GM12878 (cell line): Measurements from ENCODE around the gene UNC93B1.

Experiments used
- CHD2 ChIP-seq: IDR thresholded peaks from 2 replicates; pipeline ENCODE4 v1.6.1; 2011; ENCODE audit warnings: low read depth, low read length, improper control_type of control experiment, borderline replicate concordance
- CTCF ChIP-seq, 3 experiments: IDR thresholded peaks in 2 of 3; conservative IDR thresholded peaks in 1 of 3; 2 replicates each; pipeline ENCODE4 v1.5.1; 2011; ENCODE audit warnings: low read depth in 3 of 3, low read length in 3 of 3, mild to moderate bottlenecking in 3 of 3, control low read depth in 2 of 3, moderate library complexity in 2 of 3, inconsistent platforms in 1 of 3, mixed read lengths in 1 of 3; ENCODE audit not compliant: control insufficient read depth in 2 of 3, insufficient read depth in 1 of 3; ENCODE audit errors: extremely low read depth in 1 of 3
- EZH2 ChIP-seq: IDR thresholded peaks from 2 replicates; pipeline ENCODE4 v1.6.1; 2012; ENCODE audit warnings: low read depth, mild to moderate bottlenecking, control low read depth, inconsistent platforms, low read length, borderline replicate concordance; ENCODE audit not compliant: control insufficient read depth
- JUND ChIP-seq: IDR thresholded peaks from 2 replicates; pipeline ENCODE4 v1.6.1; 2012; ENCODE audit warnings: low read depth, mild to moderate bottlenecking, low read length, improper control_type of control experiment, moderate library complexity
- NRF1 ChIP-seq: conservative IDR thresholded peaks from 2 replicates; pipeline ENCODE4 v1.6.1; 2011; ENCODE audit warnings: mild to moderate bottlenecking, low read depth, low read length, improper control_type of control experiment
- PKNOX1 ChIP-seq: fragments of 450-650 bp; IDR thresholded peaks from 2 replicates; pipeline ENCODE4 v1.6.1; 2016; ENCODE audit warnings: mild to moderate bottlenecking
- POLR2A ChIP-seq: IDR thresholded peaks from 2 replicates; pipeline ENCODE4 v1.6.1; 2011; ENCODE audit warnings: low read depth, mild to moderate bottlenecking, low read length
- RAD21 ChIP-seq: IDR thresholded peaks from 2 replicates; pipeline ENCODE4 v1.6.1; 2011; ENCODE audit warnings: mild to moderate bottlenecking, low read depth, low read length, moderate library complexity; ENCODE audit not compliant: insufficient read depth
- SIX5 ChIP-seq: IDR thresholded peaks from 2 replicates; pipeline ENCODE4 v1.6.1; 2011; ENCODE audit warnings: mild to moderate bottlenecking, low read depth, low read length, moderate library complexity; ENCODE audit not compliant: severe bottlenecking
- SMC3 ChIP-seq: IDR thresholded peaks from 2 replicates; pipeline ENCODE4 v1.6.1; 2011; ENCODE audit warnings: low read length, improper control_type of control experiment, borderline replicate concordance
- TCF12 ChIP-seq: IDR thresholded peaks from 2 replicates; pipeline ENCODE4 v1.6.1; 2011; ENCODE audit warnings: low read depth, mild to moderate bottlenecking, low read length

GRCh38 chr11:68024508-68024907 is 20.6 kb upstream of the UNC93B1 start:
- no peak for TF ChIP-seq RAD21
- TF ChIP-seq NRF1, result no peak
- TF ChIP-seq CTCF (IDR thresholded peaks at IDR 0.05 in 2 of 3, conservative IDR thresholded peaks at IDR 0.05 in 1 of 3; ENCODE audit: control insufficient read depth in 2 of 3, extremely low read depth in 1 of 3, insufficient read depth in 1 of 3, low read depth in 3 of 3, low read length in 3 of 3), result no peak
- no peak for TF ChIP-seq SMC3
- no peak for TF ChIP-seq POLR2A
- TF ChIP-seq JUND, result no peak
- TF ChIP-seq CHD2, result no peak
- TF ChIP-seq SIX5, result no peak
- TF ChIP-seq PKNOX1, result no peak
- no peak for TF ChIP-seq TCF12
- TF ChIP-seq EZH2, result no peak
